Skeletal muscle tissue (tissue), 4 donors: ENCODE data around the gene MTM1. TPM values are rescaled to one million over a fixed set of nuclear protein-coding genes. Genes with fewer than 3 reads are reported as not detected.

Experiments
- H3K27ac ChIP-seq: one replicate; pipeline ENCODE4 v1.7.0; 2013; ENCODE audit warnings: mild to moderate bottlenecking, low read depth, low read length, inconsistent platforms
- H3K27me3 ChIP-seq, 3 donors: one replicate each; pipeline ENCODE4 v1.7.0; 2013; ENCODE audit warnings: low read length in 3 of 3; ENCODE audit not compliant: control insufficient read depth in 3 of 3, insufficient read depth in 3 of 3
- H3K36me3 ChIP-seq, 3 donors: one replicate each; pipeline ENCODE4 v1.7.0; 2013; ENCODE audit warnings: low read length in 3 of 3; ENCODE audit not compliant: control insufficient read depth in 3 of 3, insufficient read depth in 3 of 3
- H3K4me1 ChIP-seq, 3 donors: one replicate each; pipeline ENCODE4 v1.7.0; 2013; ENCODE audit warnings: low read length in 3 of 3, mild to moderate bottlenecking in 3 of 3; ENCODE audit not compliant: control insufficient read depth in 3 of 3, insufficient read depth in 3 of 3
- H3K4me3 ChIP-seq, 3 donors: one replicate each; pipeline ENCODE4 v1.7.0; 2013; ENCODE audit warnings: low read length in 3 of 3
- H3K9ac ChIP-seq, 3 donors: one replicate each; pipeline ENCODE4 v1.7.0; 2013; ENCODE audit warnings: low read length in 3 of 3, mild to moderate bottlenecking in 3 of 3, moderate library complexity in 2 of 3, low read depth in 1 of 3
- H3K9me3 ChIP-seq, 3 donors: one replicate each; pipeline ENCODE4 v1.7.0; 2013; ENCODE audit warnings: low read length in 3 of 3; ENCODE audit not compliant: control insufficient read depth in 3 of 3
- total RNA-seq: library from RNA; depleted of rRNA; stranded (reverse); fragments of >200 nt; gene quantifications from one replicate; pipeline ENCODE4 v1.2.3, GENCODE V29; 2014
- donor health status: Osteomylitis.

MTM1 gene
- total RNA-seq, 1 donor from 2014 or later = 9.4 TPM

GRCh38 chrX:150536455-150537116 lies 31.8 kb upstream of the MTM1 start:
- Histone ChIP-seq H3K4me1 (no peaks in the 10 kb centered on the region), H3K9ac (no peak overlapping the region), H3K4me3 (no peak overlapping the region), H3K27me3 (no peaks in the 10 kb centered on the region), H3K27ac (no peak overlapping the region), H3K9me3 (peaks cover 0 to 2% (median 0%) of the 10 kb centered on the region in 3 donors), H3K36me3 (no peaks in the 10 kb centered on the region)

- Histone ChIP-seq H3K9ac (no peak overlapping the region), H3K27me3 (no peaks in the 10 kb centered on the region), H3K36me3 (no peaks in the 10 kb centered on the region), H3K4me3 (no peak overlapping the region), H3K4me1 (peaks cover 2 to 4% (median 2%) of the 10 kb centered on the region in 3 donors), H3K9me3 (peaks cover 0 to 2% (median 0%) of the 10 kb centered on the region in 3 donors), H3K27ac (no peak overlapping the region)
Observed at GRCh38 chrX:150537851-150538250, 30.6 kb upstream of the MTM1 start.

GRCh38 chrX:150540965-150541364 lies 27.5 kb upstream of the MTM1 start:
- Histone ChIP-seq H3K4me1 (peaks cover 9 to 13% (median 10%) of the 10 kb centered on the region in 3 donors), H3K27ac (no peak overlapping the region), H3K9ac (no peak overlapping the region), H3K27me3 (no peaks in the 10 kb centered on the region), H3K4me3 (no peak overlapping the region), H3K36me3 (no peaks in the 10 kb centered on the region), H3K9me3 (peaks cover 0 to 2% (median 0%) of the 10 kb centered on the region in 3 donors)

GRCh38 chrX:150542846-150543229 lies 25.6 kb upstream of the MTM1 start:
- Histone ChIP-seq H3K9me3 (no peaks in the 10 kb centered on the region), H3K4me3 (no peak overlapping the region), H3K27me3 (no peaks in the 10 kb centered on the region), H3K27ac (no peak overlapping the region), H3K36me3 (no peaks in the 10 kb centered on the region), H3K9ac (peak overlapping the region in 1 of 3 donors; percentile 61), H3K4me1 (peaks cover 10 to 24% (median 18%) of the 10 kb centered on the region in 3 donors)

- H3K9me3 ChIP-seq = no peaks in the 10 kb centered on the region
- H3K27ac ChIP-seq = no peak overlapping the region
- H3K9ac ChIP-seq = peak overlapping the region in 1 of 3 donors; percentile 61
- no peak overlapping the region for H3K4me3 ChIP-seq
- H3K27me3 ChIP-seq = no peaks in the 10 kb centered on the region
- H3K4me1 ChIP-seq = peaks cover 14 to 28% (median 23%) of the 10 kb centered on the region in 3 donors
- H3K36me3 ChIP-seq = no peaks in the 10 kb centered on the region
Observed at GRCh38 chrX:150543230-150544155, 24.9 kb upstream of the MTM1 start.

GRCh38 chrX:150544222-150544787 lies 24.1 kb upstream of the MTM1 start:
- Histone ChIP-seq H3K27me3 (no peaks in the 10 kb centered on the region), H3K9ac (no peak overlapping the region), H3K4me3 (no peak overlapping the region), H3K4me1 (peaks cover 14 to 28% (median 23%) of the 10 kb centered on the region in 3 donors), H3K27ac (no peak overlapping the region), H3K9me3 (no peaks in the 10 kb centered on the region), H3K36me3 (no peaks in the 10 kb centered on the region)

GRCh38 chrX:150544835-150545770 lies 23.3 kb upstream of the MTM1 start:
- Histone ChIP-seq H3K4me3 (no peak overlapping the region), H3K4me1 (peaks cover 14 to 28% (median 23%) of the 10 kb centered on the region in 3 donors), H3K9me3 (no peaks in the 10 kb centered on the region), H3K27me3 (no peaks in the 10 kb centered on the region), H3K36me3 (no peaks in the 10 kb centered on the region), H3K27ac (no peak overlapping the region), H3K9ac (no peak overlapping the region)

GRCh38 chrX:150546711-150547153 lies 21.7 kb upstream of the MTM1 start:
- Histone ChIP-seq H3K27me3 (no peaks in the 10 kb centered on the region), H3K4me3 (peak overlapping the region; percentile 38 to 71 (median 68)), H3K27ac (peak overlapping the region; percentile 70), H3K9me3 (no peaks in the 10 kb centered on the region), H3K36me3 (no peaks in the 10 kb centered on the region), H3K9ac (no peak overlapping the region), H3K4me1 (peaks cover 14 to 28% (median 23%) of the 10 kb centered on the region in 3 donors)
